Skeletal muscle tissue (tissue), 4 donors: ENCODE measurements around the gene XPO6. TPM values are rescaled to one million over a fixed set of nuclear protein-coding genes. Genes with fewer than 3 reads are reported as not detected.
A peak's percentile ranks its signal among the peaks of the same experiment; 100 is the strongest.

Experiments used
- H3K27ac ChIP-seq: one replicate; pipeline ENCODE4 v1.7.0; 2013; ENCODE audit warnings: mild to moderate bottlenecking, low read depth, low read length, inconsistent platforms
- H3K27me3 ChIP-seq, 3 donors: one replicate each; pipeline ENCODE4 v1.7.0; 2013; ENCODE audit warnings: low read length in 3 of 3; ENCODE audit not compliant: control insufficient read depth in 3 of 3, insufficient read depth in 3 of 3
- H3K36me3 ChIP-seq, 3 donors: one replicate each; pipeline ENCODE4 v1.7.0; 2013; ENCODE audit warnings: low read length in 3 of 3; ENCODE audit not compliant: control insufficient read depth in 3 of 3, insufficient read depth in 3 of 3
- H3K4me1 ChIP-seq, 3 donors: one replicate each; pipeline ENCODE4 v1.7.0; 2013; ENCODE audit warnings: low read length in 3 of 3, mild to moderate bottlenecking in 3 of 3; ENCODE audit not compliant: control insufficient read depth in 3 of 3, insufficient read depth in 3 of 3
- H3K4me3 ChIP-seq, 3 donors: one replicate each; pipeline ENCODE4 v1.7.0; 2013; ENCODE audit warnings: low read length in 3 of 3
- H3K9ac ChIP-seq, 3 donors: one replicate each; pipeline ENCODE4 v1.7.0; 2013; ENCODE audit warnings: low read length in 3 of 3, mild to moderate bottlenecking in 3 of 3, moderate library complexity in 2 of 3, low read depth in 1 of 3
- H3K9me3 ChIP-seq, 3 donors: one replicate each; pipeline ENCODE4 v1.7.0; 2013; ENCODE audit warnings: low read length in 3 of 3; ENCODE audit not compliant: control insufficient read depth in 3 of 3
- total RNA-seq: library from RNA; depleted of rRNA; stranded (reverse); fragments of >200 nt; gene quantifications from one replicate; pipeline ENCODE4 v1.2.3, GENCODE V29; 2014
- donor health status: Osteomylitis.

XPO6 gene
- 33.9 TPM for total RNA-seq

GRCh38 chr16:28211758-28212531 is at the start of gene XPO6:
XPO6 (minus strand) TSS chr16:28211965; CDS start chr16:28211368, 597 bp downstream.
- peak within 1 kb of the TSS; percentile 69 to 87 (median 80) for H3K9ac ChIP-seq
- peak within 1 kb of the TSS; percentile 68 for H3K27ac ChIP-seq
- H3K9me3 ChIP-seq, result no peaks in the 10 kb centered on the region
- no peaks in the 10 kb centered on the region for H3K27me3 ChIP-seq
- peaks cover 8 to 10% (median 9%) of the 10 kb centered on the region in 3 donors for H3K36me3 ChIP-seq
- peaks cover 9 to 29% (median 10%) of the 10 kb centered on the region in 3 donors for H3K4me1 ChIP-seq
- H3K4me3 ChIP-seq, result peak within 1 kb of the TSS; percentile 82 to 93 (median 87)

GRCh38 chr16:28260193-28260592 is 48.4 kb upstream of the XPO6 start:
- Histone ChIP-seq H3K27ac (peak overlapping the region; percentile 91), H3K36me3 (peaks cover 0 to 13% (median 6%) of the 10 kb centered on the region in 3 donors), H3K27me3 (peaks cover 0 to 3% (median 0%) of the 10 kb centered on the region in 3 donors), H3K9ac (peak overlapping the region; percentile 95 to 98 (median 96)), H3K4me3 (peak overlapping the region; percentile 70 to 97 (median 93)), H3K9me3 (no peaks in the 10 kb centered on the region), H3K4me1 (peaks cover 40 to 65% (median 40%) of the 10 kb centered on the region in 3 donors)

- peak overlapping the region; percentile 70 to 97 (median 93) for H3K4me3 ChIP-seq
- peak overlapping the region; percentile 91 for H3K27ac ChIP-seq
- H3K27me3 ChIP-seq, result peaks cover 0 to 3% (median 0%) of the 10 kb centered on the region in 3 donors
- H3K9ac ChIP-seq, result peak overlapping the region; percentile 95 to 98 (median 96)
- H3K4me1 ChIP-seq, result peaks cover 37 to 61% (median 39%) of the 10 kb centered on the region in 3 donors
- no peaks in the 10 kb centered on the region for H3K9me3 ChIP-seq
- peaks cover 0 to 13% (median 6%) of the 10 kb centered on the region in 3 donors for H3K36me3 ChIP-seq
Measured at GRCh38 chr16:28259781-28260150, 48.0 kb upstream of the XPO6 start.

- H3K27ac ChIP-seq, result peak overlapping the region; percentile 91
- H3K36me3 ChIP-seq, result peaks cover 0 to 13% (median 6%) of the 10 kb centered on the region in 3 donors
- H3K9ac ChIP-seq, result peak overlapping the region; percentile 95 to 98 (median 96)
- no peaks in the 10 kb centered on the region for H3K9me3 ChIP-seq
- peaks cover 0 to 3% (median 0%) of the 10 kb centered on the region in 3 donors for H3K27me3 ChIP-seq
- H3K4me3 ChIP-seq, result peak overlapping the region; percentile 70 to 97 (median 93)
- peaks cover 32 to 56% (median 35%) of the 10 kb centered on the region in 3 donors for H3K4me1 ChIP-seq
Measured at GRCh38 chr16:28259091-28259780, 47.5 kb upstream of the XPO6 start.

GRCh38 chr16:28258567-28258966 is 46.8 kb upstream of the XPO6 start:
- Histone ChIP-seq H3K9me3 (no peaks in the 10 kb centered on the region), H3K27ac (peak overlapping the region; percentile 91), H3K4me3 (peak overlapping the region; percentile 70 to 97 (median 93)), H3K27me3 (peaks cover 0 to 3% (median 0%) of the 10 kb centered on the region in 3 donors), H3K9ac (peak overlapping the region; percentile 95 to 98 (median 96)), H3K4me1 (peaks cover 27 to 49% (median 29%) of the 10 kb centered on the region in 3 donors), H3K36me3 (peaks cover 0 to 13% (median 6%) of the 10 kb centered on the region in 3 donors)

GRCh38 chr16:28257256-28257655 is 45.5 kb upstream of the XPO6 start:
- Histone ChIP-seq H3K27me3 (peaks cover 0 to 3% (median 0%) of the 10 kb centered on the region in 3 donors), H3K4me3 (no peak overlapping the region), H3K4me1 (peaks cover 14 to 36% (median 16%) of the 10 kb centered on the region in 3 donors), H3K36me3 (peaks cover 0 to 13% (median 0%) of the 10 kb centered on the region in 3 donors), H3K9me3 (no peaks in the 10 kb centered on the region), H3K9ac (peak overlapping the region in 1 of 3 donors; percentile 16), H3K27ac (no peak overlapping the region)

- Histone ChIP-seq H3K4me3 (no peak overlapping the region), H3K36me3 (peaks cover 0 to 13% (median 0%) of the 10 kb centered on the region in 3 donors), H3K9me3 (no peaks in the 10 kb centered on the region), H3K9ac (no peak overlapping the region), H3K27me3 (peaks cover 0 to under 1% (median 0%) of the 10 kb centered on the region in 3 donors), H3K27ac (no peak overlapping the region), H3K4me1 (peaks cover 6 to 23% (median 14%) of the 10 kb centered on the region in 3 donors)
Measured at GRCh38 chr16:28255838-28256237, 44.1 kb upstream of the XPO6 start.

- no peak overlapping the region for H3K27ac ChIP-seq
- no peaks in the 10 kb centered on the region for H3K9me3 ChIP-seq
- peaks cover 5 to 8% (median 7%) of the 10 kb centered on the region in 3 donors for H3K4me1 ChIP-seq
- H3K27me3 ChIP-seq, result no peaks in the 10 kb centered on the region
- peaks cover 0 to under 1% (median 0%) of the 10 kb centered on the region in 3 donors for H3K36me3 ChIP-seq
- H3K4me3 ChIP-seq, result no peak overlapping the region
- H3K9ac ChIP-seq, result no peak overlapping the region
Measured at GRCh38 chr16:28254158-28254557, 42.4 kb upstream of the XPO6 start.

- no peaks in the 10 kb centered on the region for H3K9me3 ChIP-seq
- H3K27me3 ChIP-seq, result no peaks in the 10 kb centered on the region
- no peak overlapping the region for H3K9ac ChIP-seq
- H3K27ac ChIP-seq, result no peak overlapping the region
- no peaks in the 10 kb centered on the region for H3K36me3 ChIP-seq
- no peaks in the 10 kb centered on the region for H3K4me1 ChIP-seq
- H3K4me3 ChIP-seq, result no peak overlapping the region
Measured at GRCh38 chr16:28250999-28251398, 39.2 kb upstream of the XPO6 start.
